Ascending aorta (tissue), 2 donors: ENCODE results near the gene PROC. TPM values are rescaled to one million over a fixed set of nuclear protein-coding genes. Genes with fewer than 3 reads are reported as not detected.

Source experiments
- DNase-seq, 2 donors: peaks; one replicate each; pipeline ENCODE4 v3.0.0-alpha.2; 2019; ENCODE audit warnings: low spot score in 2 of 2
- H3K27ac ChIP-seq, 2 donors: fragments of 200-600 bp; sonication (generic); one replicate each; pipeline ENCODE4 v1.5.1; 2016 to 2017; ENCODE audit warnings: mild to moderate bottlenecking in 1 of 2
- H3K27me3 ChIP-seq: fragments of 200-600 bp; sonication (generic); one replicate; pipeline ENCODE4 v1.5.1; 2017
- H3K36me3 ChIP-seq, 2 donors: fragments of 200-600 bp; sonication (generic); one replicate each; pipeline ENCODE4 v1.5.1; 2016
- H3K4me1 ChIP-seq, 2 donors: fragments of 200-600 bp; sonication (generic); one replicate each; pipeline ENCODE4 v1.5.1; 2016 to 2017; ENCODE audit warnings: mild to moderate bottlenecking in 1 of 2
- H3K4me3 ChIP-seq, 2 donors: fragments of 200-600 bp; sonication (generic); one replicate each; pipeline ENCODE4 v1.5.1; 2016 to 2017; ENCODE audit warnings: mild to moderate bottlenecking in 1 of 2
- H3K9me3 ChIP-seq, 2 donors: fragments of 200-600 bp; sonication (generic); one replicate each; pipeline ENCODE4 v1.5.1; 2016
- intact Hi-C: fragments of 100-400 bp; cut with DNase I; formaldehyde crosslinking; loops from one replicate; pipeline ENCODE4 v1.15.1; 2023
- total RNA-seq: library from RNA; depleted of rRNA; stranded (reverse); fragments of >200 nt; gene quantifications from one replicate; pipeline ENCODE4 v1.1.0, GENCODE V29; 2016
- TF ChIP-seq, protein P1 (sequence below), 3 experiments: fragments of 200-600 bp in 2 of 3; fragments of 450-650 bp in 1 of 3; sonication (generic) in 2 of 3; IDR thresholded peaks; one replicate each; pipeline ENCODE4 v1.5.1; 2016 to 2019; ENCODE audit warnings: antibody characterized with exemption in 3 of 3, mild to moderate bottlenecking in 1 of 3, moderate library complexity in 1 of 3

The PROC gene
- total RNA-seq, 1 donor from 2014 or later, result not detected

DNA sequence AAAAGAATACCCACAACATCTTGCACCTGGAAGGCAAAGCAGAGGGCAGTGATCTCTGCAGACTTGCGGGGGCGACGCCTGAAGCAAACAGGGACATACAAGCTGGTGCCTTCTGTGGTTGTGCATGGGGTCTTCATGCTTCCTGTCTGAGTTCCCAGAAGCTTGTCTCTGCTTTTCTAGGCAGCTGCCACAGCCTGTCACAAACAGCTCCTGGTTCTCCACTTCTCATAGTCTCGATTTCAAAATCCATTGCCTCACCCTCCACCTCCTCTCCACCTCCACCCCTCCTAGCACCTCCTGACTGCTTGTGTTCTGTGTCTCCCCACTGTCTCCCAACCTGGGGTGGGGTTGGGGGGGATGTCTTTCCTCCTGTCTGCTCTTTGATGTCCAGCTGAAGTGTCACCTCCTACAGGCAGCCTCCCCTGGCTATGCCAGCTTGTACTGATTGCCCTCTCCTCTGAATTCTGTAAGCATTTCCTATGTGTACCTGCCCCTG is 1.7 kb upstream of the PROC start:
- no peaks in the 10 kb centered on the region for H3K27me3 ChIP-seq
- H3K4me1 ChIP-seq, result peaks cover 7 to 36% of the 10 kb centered on the region in 2 donors
- DNase-seq, result no peak
- no peak overlapping the region for H3K27ac ChIP-seq
- TF ChIP-seq, protein P1, sequence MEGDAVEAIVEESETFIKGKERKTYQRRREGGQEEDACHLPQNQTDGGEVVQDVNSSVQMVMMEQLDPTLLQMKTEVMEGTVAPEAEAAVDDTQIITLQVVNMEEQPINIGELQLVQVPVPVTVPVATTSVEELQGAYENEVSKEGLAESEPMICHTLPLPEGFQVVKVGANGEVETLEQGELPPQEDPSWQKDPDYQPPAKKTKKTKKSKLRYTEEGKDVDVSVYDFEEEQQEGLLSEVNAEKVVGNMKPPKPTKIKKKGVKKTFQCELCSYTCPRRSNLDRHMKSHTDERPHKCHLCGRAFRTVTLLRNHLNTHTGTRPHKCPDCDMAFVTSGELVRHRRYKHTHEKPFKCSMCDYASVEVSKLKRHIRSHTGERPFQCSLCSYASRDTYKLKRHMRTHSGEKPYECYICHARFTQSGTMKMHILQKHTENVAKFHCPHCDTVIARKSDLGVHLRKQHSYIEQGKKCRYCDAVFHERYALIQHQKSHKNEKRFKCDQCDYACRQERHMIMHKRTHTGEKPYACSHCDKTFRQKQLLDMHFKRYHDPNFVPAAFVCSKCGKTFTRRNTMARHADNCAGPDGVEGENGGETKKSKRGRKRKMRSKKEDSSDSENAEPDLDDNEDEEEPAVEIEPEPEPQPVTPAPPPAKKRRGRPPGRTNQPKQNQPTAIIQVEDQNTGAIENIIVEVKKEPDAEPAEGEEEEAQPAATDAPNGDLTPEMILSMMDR (IDR thresholded peaks at IDR 0.05), result no peak
- peak overlapping the region; percentile 41 to 59 for H3K4me3 ChIP-seq
- no peaks in the 10 kb centered on the region for H3K36me3 ChIP-seq
- intact Hi-C loops, result loop anchor here (2.0 to 10.0 kb wide), 4 partner anchors 30 to 278 kb away; partner anchors contain the start of gene MAP3K2
- H3K9me3 ChIP-seq, result no peaks in the 10 kb centered on the region

DNA sequence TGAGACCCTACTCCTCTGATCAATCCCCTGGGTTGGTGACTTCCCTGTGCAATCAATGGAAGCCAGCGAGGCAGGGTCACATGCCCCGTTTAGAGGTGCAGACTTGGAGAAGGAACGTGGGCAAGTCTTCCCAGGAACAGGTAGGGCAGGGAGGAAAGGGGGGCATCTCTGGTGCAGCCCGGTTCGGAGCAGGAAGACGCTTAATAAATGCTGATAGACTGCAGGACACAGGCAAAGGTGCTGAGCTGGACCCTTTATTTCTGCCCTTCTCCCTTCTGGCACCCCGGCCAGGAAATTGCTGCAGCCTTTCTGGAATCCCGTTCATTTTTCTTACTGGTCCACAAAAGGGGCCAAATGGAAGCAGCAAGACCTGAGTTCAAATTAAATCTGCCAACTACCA is 821 bp upstream of the PROC start:
- no peaks in the 10 kb centered on the region for H3K36me3 ChIP-seq
- H3K4me3 ChIP-seq, result no peak overlapping the region
- H3K4me1 ChIP-seq, result peaks cover 5 to 31% of the 10 kb centered on the region in 2 donors
- intact Hi-C loops, result loop anchor here (2.0 to 10.0 kb wide), 4 partner anchors 31 to 277 kb away; partner anchors contain the start of gene MAP3K2
- H3K27ac ChIP-seq, result no peak overlapping the region
- H3K9me3 ChIP-seq, result no peaks in the 10 kb centered on the region
- H3K27me3 ChIP-seq, result peaks cover under 1% of the 10 kb centered on the region
- no peak for DNase-seq
- TF ChIP-seq, protein P1 (IDR thresholded peaks at IDR 0.05), result no peak

DNA sequence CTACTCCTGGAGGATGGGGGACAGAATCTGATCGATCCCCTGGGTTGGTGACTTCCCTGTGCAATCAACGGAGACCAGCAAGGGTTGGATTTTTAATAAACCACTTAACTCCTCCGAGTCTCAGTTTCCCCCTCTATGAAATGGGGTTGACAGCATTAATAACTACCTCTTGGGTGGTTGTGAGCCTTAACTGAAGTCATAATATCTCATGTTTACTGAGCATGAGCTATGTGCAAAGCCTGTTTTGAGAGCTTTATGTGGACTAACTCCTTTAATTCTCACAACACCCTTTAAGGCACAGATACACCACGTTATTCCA is 844 bp downstream of the PROC start:
- peaks cover 11% of the 10 kb centered on the region for H3K27me3 ChIP-seq
- peaks cover 8 to 32% of the 10 kb centered on the region in 2 donors for H3K4me1 ChIP-seq

DNA sequence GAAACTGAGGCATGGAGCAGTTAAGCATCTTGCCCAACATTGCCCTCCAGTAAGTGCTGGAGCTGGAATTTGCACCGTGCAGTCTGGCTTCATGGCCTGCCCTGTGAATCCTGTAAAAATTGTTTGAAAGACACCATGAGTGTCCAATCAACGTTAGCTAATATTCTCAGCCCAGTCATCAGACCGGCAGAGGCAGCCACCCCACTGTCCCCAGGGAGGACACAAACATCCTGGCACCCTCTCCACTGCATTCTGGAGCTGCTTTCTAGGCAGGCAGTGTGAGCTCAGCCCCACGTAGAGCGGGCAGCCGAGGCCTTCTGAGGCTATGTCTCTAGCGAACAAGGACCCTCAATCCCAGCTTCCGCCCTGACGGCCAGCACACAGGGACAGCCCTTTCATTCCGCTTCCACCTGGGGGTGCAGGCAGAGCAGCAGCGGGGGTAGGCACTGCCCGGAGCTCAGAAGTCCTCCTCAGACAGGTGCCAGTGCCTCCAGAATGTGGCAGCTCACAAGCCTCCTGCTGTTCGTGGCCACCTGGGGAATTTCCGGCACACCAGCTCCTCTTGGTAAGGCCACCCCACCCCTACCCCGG is 1.3 kb downstream of the PROC start:
- TF ChIP-seq, protein P1 (IDR thresholded peaks at IDR 0.05), result no peak
- H3K4me3 ChIP-seq, result no peak overlapping the region
- H3K36me3 ChIP-seq, result no peaks in the 10 kb centered on the region
- DNase-seq, result peak in 1 of 2 donors; percentile 67
- no peaks in the 10 kb centered on the region for H3K9me3 ChIP-seq
- peaks cover 11% of the 10 kb centered on the region for H3K27me3 ChIP-seq
- H3K27ac ChIP-seq, result no peak overlapping the region
- intact Hi-C loops, result loop anchor here (5.0 to 10.0 kb wide), 2 partner anchors 47 to 275 kb away; no protein-coding TSS in a partner anchor
- H3K4me1 ChIP-seq, result peaks cover 5 to 29% of the 10 kb centered on the region in 2 donors

More for the DNA sequence above, 844 bp downstream of the PROC start:
- Histone ChIP-seq H3K4me3 (no peak overlapping the region), H3K27ac (no peak overlapping the region), H3K36me3 (no peaks in the 10 kb centered on the region), H3K9me3 (no peaks in the 10 kb centered on the region)
- intact Hi-C loops, result loop anchor here (5.0 to 10.0 kb wide), 2 partner anchors 47 to 276 kb away; no protein-coding TSS in a partner anchor
- no peak for DNase-seq
- TF ChIP-seq, protein P1 (IDR thresholded peaks at IDR 0.05), result no peak

DNA sequence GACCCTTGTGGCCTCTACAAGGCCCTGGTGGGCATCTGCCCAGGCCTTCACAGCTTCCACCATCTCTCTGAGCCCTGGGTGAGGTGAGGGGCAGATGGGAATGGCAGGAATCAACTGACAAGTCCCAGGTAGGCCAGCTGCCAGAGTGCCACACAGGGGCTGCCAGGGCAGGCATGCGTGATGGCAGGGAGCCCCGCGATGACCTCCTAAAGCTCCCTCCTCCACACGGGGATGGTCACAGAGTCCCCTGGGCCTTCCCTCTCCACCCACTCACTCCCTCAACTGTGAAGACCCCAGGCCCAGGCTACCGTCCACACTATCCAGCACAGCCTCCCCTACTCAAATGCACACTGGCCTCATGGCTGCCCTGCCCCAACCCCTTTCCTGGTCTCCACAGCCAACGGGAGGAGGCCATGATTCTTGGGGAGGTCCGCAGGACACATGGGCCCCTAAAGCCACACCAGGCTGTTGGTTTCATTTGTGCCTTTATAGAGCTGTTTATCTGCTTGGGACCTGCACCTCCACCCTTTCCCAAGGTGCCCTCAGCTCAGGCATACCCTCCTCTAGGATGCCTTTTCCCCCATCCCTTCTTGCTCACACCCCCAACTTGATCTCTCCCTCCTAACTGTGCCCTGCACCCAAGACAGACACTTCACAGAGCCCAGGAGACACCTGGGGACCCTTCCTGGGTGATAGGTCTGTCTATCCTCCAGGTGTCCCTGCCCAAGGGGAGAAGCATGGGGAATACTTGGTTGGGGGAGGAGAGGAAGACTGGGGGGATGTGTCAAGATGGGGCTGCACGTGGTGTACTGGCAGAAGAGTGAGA is 2.0 kb downstream of the PROC start:
- peaks cover 11% of the 10 kb centered on the region for H3K27me3 ChIP-seq

More for the DNA sequence above, 2.0 kb downstream of the PROC start:
- Histone ChIP-seq H3K9me3 (no peaks in the 10 kb centered on the region), H3K36me3 (no peaks in the 10 kb centered on the region), H3K4me3 (no peak overlapping the region), H3K4me1 (peaks cover 5 to 23% of the 10 kb centered on the region in 2 donors), H3K27ac (no peak overlapping the region)
- no peak for DNase-seq
- intact Hi-C loops, result no loop called here
- TF ChIP-seq, protein P1 (IDR thresholded peaks at IDR 0.05), result no peak
